MM.1S (cell line): ENCODE data around the gene VCL.

Experiments
- EZH2phosphoT487 ChIP-seq: fragments of 300-600 bp; sonication (generic); IDR thresholded peaks from 2 replicates; pipeline ENCODE4 v1.6.1; 2018; ENCODE audit warnings: antibody characterized with exemption, low read length
- TF ChIP-seq, protein P1 (sequence below): fragments of 300-600 bp; sonication (generic); IDR thresholded peaks from 2 replicates; pipeline ENCODE4 v1.5.1; 2016; ENCODE audit warnings: antibody characterized with exemption, low read length, mixed read lengths

DNA sequence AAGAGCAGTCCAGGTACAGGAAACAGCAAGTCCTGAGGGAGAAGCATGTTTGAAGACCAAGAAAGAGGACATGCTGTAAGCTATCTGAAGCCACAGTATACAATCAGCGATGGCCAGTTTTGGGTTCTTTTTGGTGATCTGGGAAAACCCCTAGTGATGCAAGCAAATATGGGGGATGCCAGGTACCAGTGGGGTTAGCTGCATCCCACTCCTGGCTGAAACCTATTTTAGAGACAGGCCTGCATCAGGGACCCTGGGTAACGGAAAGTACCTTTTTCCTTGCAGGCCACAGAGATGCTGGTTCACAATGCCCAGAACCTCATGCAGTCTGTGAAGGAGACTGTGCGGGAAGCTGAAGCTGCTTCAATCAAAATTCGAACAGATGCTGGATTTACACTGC, 119.8 kb downstream of the VCL start:
- TF ChIP-seq, protein P1, sequence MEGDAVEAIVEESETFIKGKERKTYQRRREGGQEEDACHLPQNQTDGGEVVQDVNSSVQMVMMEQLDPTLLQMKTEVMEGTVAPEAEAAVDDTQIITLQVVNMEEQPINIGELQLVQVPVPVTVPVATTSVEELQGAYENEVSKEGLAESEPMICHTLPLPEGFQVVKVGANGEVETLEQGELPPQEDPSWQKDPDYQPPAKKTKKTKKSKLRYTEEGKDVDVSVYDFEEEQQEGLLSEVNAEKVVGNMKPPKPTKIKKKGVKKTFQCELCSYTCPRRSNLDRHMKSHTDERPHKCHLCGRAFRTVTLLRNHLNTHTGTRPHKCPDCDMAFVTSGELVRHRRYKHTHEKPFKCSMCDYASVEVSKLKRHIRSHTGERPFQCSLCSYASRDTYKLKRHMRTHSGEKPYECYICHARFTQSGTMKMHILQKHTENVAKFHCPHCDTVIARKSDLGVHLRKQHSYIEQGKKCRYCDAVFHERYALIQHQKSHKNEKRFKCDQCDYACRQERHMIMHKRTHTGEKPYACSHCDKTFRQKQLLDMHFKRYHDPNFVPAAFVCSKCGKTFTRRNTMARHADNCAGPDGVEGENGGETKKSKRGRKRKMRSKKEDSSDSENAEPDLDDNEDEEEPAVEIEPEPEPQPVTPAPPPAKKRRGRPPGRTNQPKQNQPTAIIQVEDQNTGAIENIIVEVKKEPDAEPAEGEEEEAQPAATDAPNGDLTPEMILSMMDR, result no peak
- TF ChIP-seq EZH2phosphoT487, result no peak
